ENCODE results near the gene DAAM2.

- TF ChIP-seq GABPA (IDR thresholded peaks at IDR 0.05; ENCODE audit: low read depth) (no peak), FOXJ3 (CRISPR knock-in tag; IDR thresholded peaks at IDR 0.05) (no peak), EP300 (IDR thresholded peaks at IDR 0.05; ENCODE audit: borderline replicate concordance in 1 of 2, low read depth in 1 of 2, low read length in 1 of 2) (no peak), USF2 (IDR thresholded peaks at IDR 0.05; ENCODE audit: borderline replicate concordance, low read depth, low read length) (no peak), NRF1 (IDR thresholded peaks at IDR 0.05; ENCODE audit: low read depth, low read length) (no peak), EZH2phosphoT487 (IDR thresholded peaks at IDR 0.05; ENCODE audit: borderline replicate concordance, low read depth) (no peak), RFX5 (IDR thresholded peaks at IDR 0.05; ENCODE audit: low read length) (no peak), FOSL2 (IDR thresholded peaks at IDR 0.05; ENCODE audit: borderline replicate concordance, low read depth) (no peak), POLR2AphosphoS5 (IDR thresholded peaks at IDR 0.05; ENCODE audit: low read depth, low read length) (no peak), TAF1 (IDR thresholded peaks at IDR 0.05; ENCODE audit: borderline replicate concordance, low read depth, low read length) (no peak), SMC3 (IDR thresholded peaks at IDR 0.05; ENCODE audit: low read depth, low read length) (no peak), RCOR1 (IDR thresholded peaks at IDR 0.05; ENCODE audit: low read length) (no peak)
- TF ChIP-seq, protein P1, sequence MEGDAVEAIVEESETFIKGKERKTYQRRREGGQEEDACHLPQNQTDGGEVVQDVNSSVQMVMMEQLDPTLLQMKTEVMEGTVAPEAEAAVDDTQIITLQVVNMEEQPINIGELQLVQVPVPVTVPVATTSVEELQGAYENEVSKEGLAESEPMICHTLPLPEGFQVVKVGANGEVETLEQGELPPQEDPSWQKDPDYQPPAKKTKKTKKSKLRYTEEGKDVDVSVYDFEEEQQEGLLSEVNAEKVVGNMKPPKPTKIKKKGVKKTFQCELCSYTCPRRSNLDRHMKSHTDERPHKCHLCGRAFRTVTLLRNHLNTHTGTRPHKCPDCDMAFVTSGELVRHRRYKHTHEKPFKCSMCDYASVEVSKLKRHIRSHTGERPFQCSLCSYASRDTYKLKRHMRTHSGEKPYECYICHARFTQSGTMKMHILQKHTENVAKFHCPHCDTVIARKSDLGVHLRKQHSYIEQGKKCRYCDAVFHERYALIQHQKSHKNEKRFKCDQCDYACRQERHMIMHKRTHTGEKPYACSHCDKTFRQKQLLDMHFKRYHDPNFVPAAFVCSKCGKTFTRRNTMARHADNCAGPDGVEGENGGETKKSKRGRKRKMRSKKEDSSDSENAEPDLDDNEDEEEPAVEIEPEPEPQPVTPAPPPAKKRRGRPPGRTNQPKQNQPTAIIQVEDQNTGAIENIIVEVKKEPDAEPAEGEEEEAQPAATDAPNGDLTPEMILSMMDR (IDR thresholded peaks at IDR 0.05), result no peak
These were observed 14.5 kb upstream of the DAAM2 start for GRCh38 chr6:39777661-39778060.
